ENCODE results near the gene FGF19.

Gene FGF19

GRCh38 chr11:69667619-69668604, 35.9 kb downstream of the FGF19 start:
- Histone ChIP-seq H3K36me3 (ENCODE audit: control insufficient read depth, insufficient read depth, low read length) (peaks cover 79% of the 10 kb centered on the region), H3K9me3 (ENCODE audit: control insufficient read depth, low read length) (no peaks in the 10 kb centered on the region), H3K4me1 (ENCODE audit: control insufficient read depth, insufficient read depth, low read length, poor library complexity, severe bottlenecking) (no peaks in the 10 kb centered on the region), H3K27ac (ENCODE audit: low read depth, low read length, severe bottlenecking) (no peak overlapping the region), H3K4me3 (ENCODE audit: extremely low read depth, insufficient read depth, low read length, poor library complexity, severe bottlenecking) (no peak overlapping the region)
- WGBS, 2 experiments (ENCODE audit: insufficient coverage in 2 of 2) = 91 to 96% methylated on average over 25 of the region's 26 CpGs

GRCh38 chr11:69666752-69667536, 36.9 kb downstream of the FGF19 start:
- Histone ChIP-seq H3K4me3 (ENCODE audit: extremely low read depth, insufficient read depth, low read length, poor library complexity, severe bottlenecking) (no peak overlapping the region), H3K9me3 (ENCODE audit: control insufficient read depth, low read length) (no peaks in the 10 kb centered on the region), H3K36me3 (ENCODE audit: control insufficient read depth, insufficient read depth, low read length) (peaks cover 76% of the 10 kb centered on the region), H3K4me1 (ENCODE audit: control insufficient read depth, insufficient read depth, low read length, poor library complexity, severe bottlenecking) (no peaks in the 10 kb centered on the region), H3K27ac (ENCODE audit: low read depth, low read length, severe bottlenecking) (no peak overlapping the region)
- WGBS, 2 experiments (ENCODE audit: insufficient coverage in 2 of 2) = 94 to 96% methylated on average over 20 to 26 of the region's 33 CpGs

- H3K4me1 ChIP-seq (ENCODE audit: control insufficient read depth, insufficient read depth, low read length, poor library complexity, severe bottlenecking) = peaks cover 2% of the 10 kb centered on the region
- WGBS, 2 experiments (ENCODE audit: insufficient coverage in 2 of 2) = 97% methylated on average over 6 to 11 of the region's 14 CpGs
- peaks cover 69% of the 10 kb centered on the region for H3K36me3 ChIP-seq (ENCODE audit: control insufficient read depth, insufficient read depth, low read length)
Measured at GRCh38 chr11:69666261-69666660, 37.6 kb downstream of the FGF19 start.

DNA sequence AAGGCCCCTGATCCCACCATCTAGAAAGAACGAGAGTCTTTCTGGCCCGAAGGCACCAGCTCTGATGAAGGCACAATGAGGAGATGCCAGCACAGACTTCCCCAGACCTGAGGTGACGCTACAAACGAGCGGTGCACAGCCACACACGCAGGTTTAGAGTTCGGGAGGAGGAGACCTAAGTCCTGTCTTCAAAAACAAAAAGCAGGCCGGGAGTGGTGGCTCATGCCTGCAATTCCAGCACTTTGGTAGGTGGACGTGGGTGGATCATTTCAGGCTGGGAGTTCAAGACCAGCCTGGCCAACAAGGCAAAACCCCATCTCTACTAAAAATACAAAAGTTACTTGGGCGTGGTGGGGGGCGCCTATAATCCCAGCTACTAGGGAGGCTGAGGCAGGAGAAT, 38.2 kb downstream of the FGF19 start:
- H3K27ac ChIP-seq (ENCODE audit: low read depth, low read length, severe bottlenecking) = no peak overlapping the region
- WGBS, 2 experiments (ENCODE audit: insufficient coverage in 2 of 2) = 95 to 98% methylated on average over 8 to 9 of the region's 11 CpGs
- H3K36me3 ChIP-seq (ENCODE audit: control insufficient read depth, insufficient read depth, low read length) = peaks cover 68% of the 10 kb centered on the region
- H3K4me3 ChIP-seq (ENCODE audit: extremely low read depth, insufficient read depth, low read length, poor library complexity, severe bottlenecking) = no peak overlapping the region
- H3K9me3 ChIP-seq (ENCODE audit: control insufficient read depth, low read length) = no peaks in the 10 kb centered on the region
- H3K4me1 ChIP-seq (ENCODE audit: control insufficient read depth, insufficient read depth, low read length, poor library complexity, severe bottlenecking) = peaks cover 2% of the 10 kb centered on the region

More at GRCh38 chr11:69666261-69666660, 37.6 kb downstream of the FGF19 start:
- H3K9me3 ChIP-seq (ENCODE audit: control insufficient read depth, low read length) = no peaks in the 10 kb centered on the region
- no peak overlapping the region for H3K4me3 ChIP-seq (ENCODE audit: extremely low read depth, insufficient read depth, low read length, poor library complexity, severe bottlenecking)
- H3K27ac ChIP-seq (ENCODE audit: low read depth, low read length, severe bottlenecking) = no peak overlapping the region

DNA sequence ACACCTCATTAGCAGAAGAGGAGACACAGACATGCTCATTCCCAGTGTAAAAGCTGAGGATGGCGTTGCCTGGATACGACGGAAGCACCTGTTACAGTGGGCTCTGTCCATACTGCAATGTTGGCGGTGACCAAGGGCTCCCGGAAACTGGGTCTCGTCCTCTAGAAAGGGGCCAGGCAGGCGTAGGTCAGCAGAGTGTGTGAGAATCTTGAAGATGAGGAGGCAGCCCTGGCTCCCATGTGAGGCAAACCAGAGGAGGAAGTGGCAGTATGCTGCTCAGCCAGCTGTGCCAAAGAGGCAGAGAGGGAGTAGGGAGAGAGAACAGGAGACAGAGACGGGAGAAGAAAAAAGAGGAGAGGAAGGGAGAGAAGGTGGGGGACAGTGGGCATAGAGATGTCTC, 38.9 kb downstream of the FGF19 start:
- Histone ChIP-seq H3K4me3 (ENCODE audit: extremely low read depth, insufficient read depth, low read length, poor library complexity, severe bottlenecking) (no peak overlapping the region), H3K4me1 (ENCODE audit: control insufficient read depth, insufficient read depth, low read length, poor library complexity, severe bottlenecking) (peaks cover 2% of the 10 kb centered on the region), H3K27ac (ENCODE audit: low read depth, low read length, severe bottlenecking) (no peak overlapping the region), H3K36me3 (ENCODE audit: control insufficient read depth, insufficient read depth, low read length) (peaks cover 67% of the 10 kb centered on the region), H3K9me3 (ENCODE audit: control insufficient read depth, low read length) (no peaks in the 10 kb centered on the region)
- 99 to 100% methylated on average over 7 to 8 of the region's 8 CpGs for WGBS, 2 experiments (ENCODE audit: insufficient coverage in 2 of 2)

DNA sequence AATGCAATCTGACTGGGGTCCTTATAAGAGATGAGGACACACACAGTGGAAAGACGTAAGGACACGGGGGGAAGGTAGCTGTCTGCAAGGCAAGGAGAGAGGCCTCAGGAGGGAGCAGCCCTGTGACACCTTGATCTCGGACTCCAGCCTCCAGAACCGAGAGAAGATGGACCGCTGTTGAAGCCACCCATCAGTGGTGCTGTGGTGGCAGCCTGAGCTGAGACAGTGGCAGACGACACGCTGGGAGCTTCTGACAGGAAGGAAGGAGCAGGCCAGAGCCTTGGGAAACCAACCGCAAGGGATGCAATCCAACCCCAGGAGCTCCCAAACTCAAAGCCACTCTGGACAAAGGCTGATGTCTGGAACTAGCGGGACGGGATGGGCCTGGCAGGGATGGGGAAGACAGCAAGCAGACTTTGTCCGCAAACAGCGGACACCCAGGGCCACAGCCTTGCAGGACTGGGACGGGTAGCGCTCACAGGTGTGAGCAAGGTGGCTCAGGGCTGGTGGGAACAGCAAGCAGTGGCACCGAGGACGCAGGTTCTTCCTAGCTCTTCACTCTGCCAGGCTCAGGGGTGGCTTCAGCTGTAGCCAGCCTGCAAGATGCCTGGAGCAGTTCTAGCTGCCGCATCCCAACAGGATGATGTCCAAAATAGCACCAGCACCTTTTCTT, 39.6 kb downstream of the FGF19 start:
- Histone ChIP-seq H3K4me3 (ENCODE audit: extremely low read depth, insufficient read depth, low read length, poor library complexity, severe bottlenecking) (no peak overlapping the region), H3K36me3 (ENCODE audit: control insufficient read depth, insufficient read depth, low read length) (peaks cover 61% of the 10 kb centered on the region), H3K9me3 (ENCODE audit: control insufficient read depth, low read length) (no peaks in the 10 kb centered on the region), H3K27ac (ENCODE audit: low read depth, low read length, severe bottlenecking) (no peak overlapping the region), H3K4me1 (ENCODE audit: control insufficient read depth, insufficient read depth, low read length, poor library complexity, severe bottlenecking) (peaks cover 2% of the 10 kb centered on the region)
- WGBS, 2 experiments (ENCODE audit: insufficient coverage in 2 of 2) = 98 to 99% methylated on average over 16 to 17 of the region's 17 CpGs

- H3K36me3 ChIP-seq (ENCODE audit: control insufficient read depth, insufficient read depth, low read length) = peaks cover 56% of the 10 kb centered on the region
- WGBS, 2 experiments (ENCODE audit: insufficient coverage in 2 of 2) = 89 to 97% methylated on average over 6 of the region's 6 CpGs
- H3K4me3 ChIP-seq (ENCODE audit: extremely low read depth, insufficient read depth, low read length, poor library complexity, severe bottlenecking) = no peak overlapping the region
- H3K4me1 ChIP-seq (ENCODE audit: control insufficient read depth, insufficient read depth, low read length, poor library complexity, severe bottlenecking) = peaks cover 11% of the 10 kb centered on the region
- H3K27ac ChIP-seq (ENCODE audit: low read depth, low read length, severe bottlenecking) = no peak overlapping the region
- no peaks in the 10 kb centered on the region for H3K9me3 ChIP-seq (ENCODE audit: control insufficient read depth, low read length)
Measured at GRCh38 chr11:69663326-69663725, 40.5 kb downstream of the FGF19 start.

- Histone ChIP-seq H3K27ac (ENCODE audit: low read depth, low read length, severe bottlenecking) (no peak overlapping the region), H3K4me1 (ENCODE audit: control insufficient read depth, insufficient read depth, low read length, poor library complexity, severe bottlenecking) (peaks cover 14% of the 10 kb centered on the region), H3K36me3 (ENCODE audit: control insufficient read depth, insufficient read depth, low read length) (peaks cover 52% of the 10 kb centered on the region), H3K9me3 (ENCODE audit: control insufficient read depth, low read length) (no peaks in the 10 kb centered on the region), H3K4me3 (ENCODE audit: extremely low read depth, insufficient read depth, low read length, poor library complexity, severe bottlenecking) (no peak overlapping the region)
- 88 to 91% methylated on average over 12 to 13 of the region's 13 CpGs for WGBS, 2 experiments (ENCODE audit: insufficient coverage in 2 of 2)
Measured at GRCh38 chr11:69662806-69663205, 41.0 kb downstream of the FGF19 start.

GRCh38 chr11:69662021-69662698, 41.7 kb downstream of the FGF19 start:
- H3K4me3 ChIP-seq (ENCODE audit: extremely low read depth, insufficient read depth, low read length, poor library complexity, severe bottlenecking) = no peak overlapping the region
- no peak overlapping the region for H3K27ac ChIP-seq (ENCODE audit: low read depth, low read length, severe bottlenecking)
- WGBS, 2 experiments (ENCODE audit: insufficient coverage in 2 of 2) = 87 to 92% methylated on average over 14 to 16 of the region's 16 CpGs
- no peaks in the 10 kb centered on the region for H3K9me3 ChIP-seq (ENCODE audit: control insufficient read depth, low read length)
- peaks cover 20% of the 10 kb centered on the region for H3K4me1 ChIP-seq (ENCODE audit: control insufficient read depth, insufficient read depth, low read length, poor library complexity, severe bottlenecking)
- H3K36me3 ChIP-seq (ENCODE audit: control insufficient read depth, insufficient read depth, low read length) = peaks cover 46% of the 10 kb centered on the region

DNA sequence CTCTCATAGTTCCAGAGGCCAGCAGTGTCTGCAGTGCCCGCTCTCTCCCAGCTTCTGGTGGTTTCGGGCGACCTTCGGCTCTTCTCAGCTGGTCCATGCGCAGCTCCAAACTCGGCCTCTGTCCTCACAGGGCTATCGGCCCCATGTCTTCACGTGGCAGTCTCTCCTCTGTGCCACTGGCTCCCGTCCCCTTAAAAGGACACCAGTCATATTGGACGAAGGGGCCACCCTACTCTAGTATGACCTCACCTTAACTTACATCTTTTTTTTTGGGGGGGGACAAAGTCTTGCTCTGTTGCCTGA, 42.5 kb downstream of the FGF19 start:
- 69 to 70% methylated on average over 8 to 9 of the region's 10 CpGs for WGBS, 2 experiments (ENCODE audit: insufficient coverage in 2 of 2)
- peaks cover 20% of the 10 kb centered on the region for H3K4me1 ChIP-seq (ENCODE audit: control insufficient read depth, insufficient read depth, low read length, poor library complexity, severe bottlenecking)
- H3K36me3 ChIP-seq (ENCODE audit: control insufficient read depth, insufficient read depth, low read length) = peaks cover 38% of the 10 kb centered on the region
- no peaks in the 10 kb centered on the region for H3K9me3 ChIP-seq (ENCODE audit: control insufficient read depth, low read length)
- H3K27ac ChIP-seq (ENCODE audit: low read depth, low read length, severe bottlenecking) = no peak overlapping the region
- no peak overlapping the region for H3K4me3 ChIP-seq (ENCODE audit: extremely low read depth, insufficient read depth, low read length, poor library complexity, severe bottlenecking)

Measured in mesodermal cell (in vitro differentiated cells).